ENCODE data around the gene NACC1.
"Not testable (repeated sequence)": the region's sequence is repeated elsewhere in the genome, so short reads cannot be mapped to it uniquely, and the experiment has no call there.

Gene NACC1

DNA sequence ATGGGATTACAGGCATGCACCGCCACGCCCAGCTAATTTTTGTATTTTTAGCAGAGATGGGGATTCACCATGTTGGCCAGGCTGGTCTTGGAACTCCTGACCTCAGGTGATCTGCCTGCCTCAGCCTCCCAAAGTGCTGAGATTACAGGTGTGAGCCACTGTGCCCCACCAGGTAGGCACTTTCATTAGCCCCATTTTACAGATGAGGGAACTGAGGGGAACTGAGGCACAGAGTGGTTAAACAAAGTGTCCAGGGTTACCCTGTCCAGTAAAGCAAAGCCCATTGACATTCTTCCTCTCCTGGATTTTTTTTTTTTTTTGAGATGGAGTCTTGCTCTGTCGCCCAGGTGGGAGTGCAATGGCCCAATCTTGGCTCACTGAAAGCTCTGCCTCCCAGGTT lies 48.1 kb downstream of the NACC1 start:
- DNase-seq, result not testable (repeated sequence)

DNA sequence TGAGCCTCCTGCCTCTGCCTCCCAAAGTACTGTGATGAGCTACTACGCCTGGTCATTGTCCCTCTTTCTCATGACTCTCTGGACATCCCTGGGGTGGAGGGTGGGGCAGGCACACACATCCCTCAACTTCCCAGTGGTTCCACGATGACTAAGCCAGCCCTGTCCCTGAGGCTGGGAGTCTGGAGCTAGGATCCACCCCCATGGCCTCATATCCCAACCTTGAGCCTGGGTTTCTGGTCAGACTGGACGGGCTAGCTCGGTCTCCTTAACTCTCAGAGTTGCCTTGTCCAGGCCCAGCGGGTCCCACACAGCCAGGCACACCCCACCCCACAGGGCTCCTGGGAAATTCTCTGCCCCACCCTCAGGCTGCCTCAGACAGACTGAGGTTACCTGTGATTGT lies 51.7 kb downstream of the NACC1 start:
- DNase-seq, result no peak

GRCh38 chr19:13171146-13171545 lies 53.1 kb downstream of the NACC1 start:
- no peak for DNase-seq

- DNase-seq, result no peak
These were observed 54.5 kb downstream of the NACC1 start for GRCh38 chr19:13172346-13173138.

- DNase-seq, result no peak
These were observed 55.2 kb downstream of the NACC1 start for GRCh38 chr19:13173139-13173737.

- DNase-seq, result no peak
These were observed 58.3 kb downstream of the NACC1 start for GRCh38 chr19:13176345-13176744.

DNA sequence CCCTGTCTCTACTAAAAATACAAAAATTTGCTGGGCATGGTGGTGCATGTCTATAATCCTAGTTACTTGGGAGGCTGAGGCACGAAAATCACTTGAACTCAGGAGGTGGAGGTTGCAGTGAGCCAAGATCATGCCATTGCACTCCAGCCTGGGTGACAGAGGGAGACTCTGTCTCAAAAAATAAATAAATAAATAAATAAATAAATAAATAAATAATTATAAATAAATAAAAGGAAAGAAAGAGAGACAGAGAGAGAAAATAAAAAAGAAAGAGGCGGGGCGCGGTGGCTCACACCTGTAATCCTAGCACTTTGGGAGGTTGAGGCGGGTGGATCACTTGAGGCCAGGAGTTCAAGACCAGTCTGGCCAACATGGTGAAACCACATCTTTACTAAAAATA lies 59.5 kb downstream of the NACC1 start:
- DNase-seq, result not testable (repeated sequence)

DNA sequence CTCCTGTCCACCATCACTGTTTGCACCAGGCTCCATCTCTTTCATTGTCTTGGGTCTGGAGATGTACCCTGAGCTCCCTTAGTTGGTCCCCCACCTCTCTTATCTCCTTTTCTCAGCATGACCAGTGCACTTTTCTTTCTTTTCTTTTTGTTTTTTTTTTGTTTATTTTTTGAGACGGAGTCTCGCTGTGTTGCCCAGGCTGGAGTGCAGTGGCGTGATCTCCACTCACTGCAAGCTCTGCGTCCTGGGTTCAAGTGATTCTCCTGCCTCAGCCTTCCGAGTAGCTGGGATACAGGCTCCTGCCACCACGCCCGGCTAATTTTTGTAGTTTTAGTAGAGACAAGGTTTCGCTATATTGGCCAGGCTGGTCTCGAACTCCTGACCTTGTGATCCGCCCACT lies 60.2 kb downstream of the NACC1 start:
- DNase-seq, result not testable (repeated sequence)

DNA sequence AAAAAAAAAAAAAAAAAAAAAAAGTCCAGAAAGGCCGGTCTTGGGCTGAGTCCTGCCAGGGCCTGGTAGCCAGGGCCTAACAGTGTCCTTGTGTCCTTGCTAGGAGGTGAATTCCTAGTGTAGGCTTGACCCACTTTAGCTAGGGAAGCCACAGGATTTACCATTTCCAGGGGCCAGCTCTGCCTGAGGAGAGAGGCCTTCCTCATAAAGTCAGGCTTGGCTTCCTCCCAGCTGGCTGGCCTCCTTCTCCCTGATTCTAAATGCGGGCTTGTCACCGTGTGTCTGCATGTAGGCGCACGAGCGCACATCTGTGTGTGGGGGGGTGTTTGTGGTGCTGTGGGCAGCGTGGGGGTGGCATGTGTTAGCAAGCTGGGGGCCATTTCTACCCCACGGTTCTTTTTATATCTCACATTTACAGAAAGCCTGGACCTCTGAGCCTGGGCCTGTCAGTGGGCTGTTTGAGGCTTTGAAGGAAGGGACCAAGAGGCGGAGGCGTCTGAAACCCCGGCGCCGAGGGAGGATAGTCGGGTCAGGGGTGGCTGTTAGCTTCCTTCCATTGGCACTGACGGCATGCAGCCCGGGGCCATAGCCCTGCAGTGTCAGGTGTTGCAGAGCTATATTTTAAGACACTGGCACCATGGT lies 63.8 kb downstream of the NACC1 start:
- no peak for DNase-seq

GRCh38 chr19:13184926-13185325 lies 66.9 kb downstream of the NACC1 start:
- not testable (repeated sequence) for DNase-seq

DNA sequence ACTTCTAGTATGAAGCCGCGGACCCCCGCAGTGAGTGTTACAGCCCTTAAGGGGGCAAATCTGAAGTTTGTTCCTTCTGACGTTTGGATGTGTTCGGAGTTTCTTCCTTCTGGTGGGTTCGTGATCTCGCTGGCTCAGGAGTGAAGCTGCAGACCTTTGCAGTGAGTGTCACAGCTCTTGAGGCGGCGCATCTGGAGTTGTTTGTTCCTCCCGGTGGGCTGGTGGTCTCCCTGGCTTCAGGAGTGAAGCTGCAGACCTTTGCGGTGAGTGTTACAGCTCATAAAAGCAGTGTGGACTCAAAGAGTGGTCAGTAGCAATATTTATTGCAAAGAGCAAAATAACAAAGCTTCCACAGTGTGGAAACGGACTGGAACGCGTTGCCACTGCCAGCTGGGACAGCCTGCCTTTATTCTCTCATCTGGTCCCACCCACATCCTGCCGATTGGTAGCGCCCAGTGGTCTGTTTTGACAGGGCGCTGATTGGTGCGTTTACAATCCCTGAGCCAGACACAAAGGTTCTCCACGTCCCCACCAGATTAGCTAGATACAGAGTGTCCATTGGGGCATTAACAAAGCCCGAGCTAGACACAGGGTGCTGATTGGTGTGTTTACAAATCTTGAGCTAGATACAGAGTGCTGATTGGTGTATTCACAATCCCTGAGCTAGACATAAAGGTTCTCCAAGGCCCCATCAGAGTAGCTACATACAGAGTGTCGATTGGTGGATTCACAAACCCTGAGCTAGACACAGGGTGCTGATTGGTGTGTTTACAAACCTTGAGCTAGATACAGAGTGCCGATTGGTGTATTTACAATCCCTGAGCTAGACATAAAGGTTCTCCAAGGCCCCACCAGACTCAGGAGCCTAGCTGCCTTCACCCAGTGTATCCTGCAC lies 67.9 kb downstream of the NACC1 start:
- DNase-seq, result not testable (repeated sequence)

DNA sequence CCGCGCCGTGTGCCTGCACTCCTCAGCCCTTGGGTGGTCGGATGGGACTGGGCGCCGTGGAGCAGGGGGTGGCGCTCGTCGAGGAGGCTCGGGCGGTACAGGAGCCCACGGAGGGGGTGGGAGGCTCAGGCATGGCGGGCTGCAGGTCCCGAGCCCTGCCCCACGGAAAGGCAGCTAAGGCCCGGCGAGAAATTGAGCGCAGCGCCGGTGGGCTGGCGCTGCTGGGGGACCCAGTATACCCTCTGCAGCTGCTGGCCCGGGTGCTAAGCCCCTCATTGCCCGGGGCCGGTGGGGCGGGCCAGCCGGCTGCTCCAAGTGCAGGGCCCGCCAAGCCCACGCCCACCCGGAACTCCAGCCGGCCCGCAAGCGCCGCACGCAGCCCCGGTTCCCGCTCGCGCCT lies 68.6 kb downstream of the NACC1 start:
- not testable (repeated sequence) for DNase-seq

GRCh38 chr19:13187419-13187818 lies 69.4 kb downstream of the NACC1 start:
- DNase-seq, result no peak

DNA sequence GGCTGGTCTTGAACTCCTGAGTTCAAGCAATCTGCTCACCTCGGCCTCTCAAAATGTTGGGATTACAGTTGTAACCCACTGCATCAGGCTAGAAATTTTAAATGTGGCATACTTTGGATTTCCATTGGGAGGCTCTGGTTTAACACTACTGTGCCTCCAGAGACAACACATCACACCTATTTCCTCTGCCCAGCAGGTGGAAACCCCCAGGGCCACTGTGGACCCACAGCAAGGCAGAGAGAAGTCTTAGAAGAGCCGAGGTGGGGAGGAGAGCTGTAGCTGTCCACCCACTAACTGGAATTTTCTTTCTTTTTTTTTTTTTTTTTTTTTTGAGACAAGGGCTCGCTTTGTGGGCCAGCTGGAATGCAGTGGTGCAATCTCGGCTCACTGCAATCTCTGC lies 71.5 kb downstream of the NACC1 start:
- no peak for DNase-seq
